ENCODE measurements around the gene PDZD2.

DNA sequence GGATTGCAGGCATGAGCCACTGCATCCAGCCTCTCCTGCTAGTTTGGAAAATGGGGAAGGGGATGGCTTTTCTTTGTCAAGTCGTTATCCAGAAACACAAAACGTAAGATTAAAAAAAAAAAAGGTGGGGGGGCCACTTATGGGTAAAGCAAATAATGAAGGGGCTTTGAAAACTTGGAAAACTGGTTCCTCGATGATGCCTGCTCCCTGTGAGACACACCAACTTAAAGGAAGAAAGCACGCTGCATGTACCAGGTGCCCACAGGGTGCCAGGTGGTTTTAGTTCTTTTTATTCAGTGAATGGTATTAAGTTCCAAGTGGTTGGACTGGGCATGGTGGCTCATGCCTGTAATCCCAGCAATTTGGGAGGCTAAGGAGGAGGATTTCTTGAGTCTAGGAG is 365.1 kb downstream of the PDZD2 start:
- TF ChIP-seq, protein P1, sequence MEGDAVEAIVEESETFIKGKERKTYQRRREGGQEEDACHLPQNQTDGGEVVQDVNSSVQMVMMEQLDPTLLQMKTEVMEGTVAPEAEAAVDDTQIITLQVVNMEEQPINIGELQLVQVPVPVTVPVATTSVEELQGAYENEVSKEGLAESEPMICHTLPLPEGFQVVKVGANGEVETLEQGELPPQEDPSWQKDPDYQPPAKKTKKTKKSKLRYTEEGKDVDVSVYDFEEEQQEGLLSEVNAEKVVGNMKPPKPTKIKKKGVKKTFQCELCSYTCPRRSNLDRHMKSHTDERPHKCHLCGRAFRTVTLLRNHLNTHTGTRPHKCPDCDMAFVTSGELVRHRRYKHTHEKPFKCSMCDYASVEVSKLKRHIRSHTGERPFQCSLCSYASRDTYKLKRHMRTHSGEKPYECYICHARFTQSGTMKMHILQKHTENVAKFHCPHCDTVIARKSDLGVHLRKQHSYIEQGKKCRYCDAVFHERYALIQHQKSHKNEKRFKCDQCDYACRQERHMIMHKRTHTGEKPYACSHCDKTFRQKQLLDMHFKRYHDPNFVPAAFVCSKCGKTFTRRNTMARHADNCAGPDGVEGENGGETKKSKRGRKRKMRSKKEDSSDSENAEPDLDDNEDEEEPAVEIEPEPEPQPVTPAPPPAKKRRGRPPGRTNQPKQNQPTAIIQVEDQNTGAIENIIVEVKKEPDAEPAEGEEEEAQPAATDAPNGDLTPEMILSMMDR (IDR thresholded peaks at IDR 0.05): no peak
- no peak for TF ChIP-seq POLR2AphosphoS5 (IDR thresholded peaks at IDR 0.05)
- TF ChIP-seq POLR2A (IDR thresholded peaks at IDR 0.05): no peak

Measured in prostate gland (tissue), 2 donors.